Urinary bladder (tissue), 4 donors: ENCODE results near the gene TPD52L3. TPM values are rescaled to one million over a fixed set of nuclear protein-coding genes. Genes with fewer than 3 reads are reported as not detected.
A peak's percentile ranks its signal among the peaks of the same experiment; 100 is the strongest.

Source experiments
- DNase-seq: peaks from one replicate; pipeline ENCODE4 v3.0.0-alpha.2; 2015; ENCODE audit errors: extremely low spot score
- H3K27ac ChIP-seq: one replicate; pipeline ENCODE4 v1.5.1; 2013; ENCODE audit warnings: low read depth, mild to moderate bottlenecking, moderate library complexity
- H3K36me3 ChIP-seq: one replicate; pipeline ENCODE4 v1.6.1; 2013; ENCODE audit warnings: mild to moderate bottlenecking, moderate library complexity; ENCODE audit not compliant: insufficient read depth
- H3K4me1 ChIP-seq: one replicate; pipeline ENCODE4 v1.6.1; 2013; ENCODE audit warnings: mild to moderate bottlenecking, moderate library complexity; ENCODE audit not compliant: insufficient read depth
- H3K4me3 ChIP-seq: one replicate; pipeline ENCODE4 v1.5.1; 2013; ENCODE audit warnings: low read depth, low read length
- WGBS: extraction: QIAGEN DNeasy Blood & Tissue Kit; methylation state at CpG from one replicate; pipeline ENCODE4 v1.1.7; 2013; 5-methylcytosine and 5-hydroxymethylcytosine counted together
- polyA plus RNA-seq: library from polyadenylated mRNA; stranded (reverse); fragments of 200-250 nt; gene quantifications from one replicate; pipeline ENCODE4 v1.2.3, GENCODE V29; 2013
- total RNA-seq: library from RNA; depleted of rRNA; stranded (reverse); fragments of >200 nt; gene quantifications from one replicate; pipeline ENCODE4 v1.2.3, GENCODE V29; 2014
- donor health status: healthy with polysubstance abuse.
- donor health status: healthy.

Gene TPD52L3
- not detected for total RNA-seq
- not detected for polyA plus RNA-seq

DNA sequence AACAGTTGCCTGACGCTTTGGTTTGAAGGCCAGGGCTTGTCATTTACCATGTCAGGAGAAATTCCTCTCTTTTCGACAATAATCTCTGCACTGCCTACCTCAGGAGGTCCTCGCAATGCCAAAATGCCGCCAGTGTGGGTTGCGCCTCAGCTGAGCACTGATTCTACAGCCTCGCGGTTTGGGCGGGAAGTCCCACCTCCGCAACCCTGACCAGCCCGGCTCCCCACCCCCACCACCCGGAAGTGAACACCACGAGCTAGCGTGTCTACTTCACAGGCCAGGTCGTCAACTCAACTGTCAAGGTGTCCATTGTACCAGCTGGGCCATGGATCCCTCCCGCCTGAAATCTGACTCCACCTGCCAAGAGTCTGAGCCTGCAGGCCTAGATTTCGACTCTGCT, at the start of gene TPD52L3:
TSS of gene TPD52L3 (plus strand) at position 273 of the 400 bp plus-strand sequence. CDS start 221 bp downstream, outside the sequence.
- Histone ChIP-seq H3K4me3 (no peak within 1 kb of the TSS), H3K27ac (no peak within 1 kb of the TSS), H3K36me3 (no peaks in the 10 kb centered on the region), H3K4me1 (peaks cover 1% of the 10 kb centered on the region)
- WGBS = 91% methylated on average over 16 of the region's 16 CpGs
- DNase-seq = no peak

DNA sequence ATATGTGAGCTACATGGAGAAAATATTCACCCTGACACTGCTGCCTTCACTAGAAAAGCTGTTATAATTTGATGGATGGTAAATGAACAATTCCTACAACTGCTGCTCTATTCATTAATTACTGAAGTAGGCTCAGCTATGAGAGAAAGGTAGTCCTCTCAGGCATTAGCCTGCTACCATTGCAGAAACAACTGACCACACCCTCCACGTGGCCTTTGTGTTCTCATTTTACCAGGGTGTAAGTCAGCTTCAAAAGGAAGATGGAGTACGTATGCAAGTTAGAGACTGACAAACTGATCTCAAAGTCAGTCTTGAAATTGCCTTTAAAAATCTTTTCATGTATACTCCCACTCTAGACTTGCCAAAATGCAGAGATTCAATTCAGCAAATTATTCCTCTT, 26.3 kb upstream of the TPD52L3 start:
- DNase-seq = no peak
- Histone ChIP-seq H3K27ac (no peak overlapping the region), H3K36me3 (no peaks in the 10 kb centered on the region), H3K4me3 (no peak overlapping the region), H3K4me1 (no peaks in the 10 kb centered on the region)
- 45% methylated on average over 2 of the region's 2 CpGs for WGBS

DNA sequence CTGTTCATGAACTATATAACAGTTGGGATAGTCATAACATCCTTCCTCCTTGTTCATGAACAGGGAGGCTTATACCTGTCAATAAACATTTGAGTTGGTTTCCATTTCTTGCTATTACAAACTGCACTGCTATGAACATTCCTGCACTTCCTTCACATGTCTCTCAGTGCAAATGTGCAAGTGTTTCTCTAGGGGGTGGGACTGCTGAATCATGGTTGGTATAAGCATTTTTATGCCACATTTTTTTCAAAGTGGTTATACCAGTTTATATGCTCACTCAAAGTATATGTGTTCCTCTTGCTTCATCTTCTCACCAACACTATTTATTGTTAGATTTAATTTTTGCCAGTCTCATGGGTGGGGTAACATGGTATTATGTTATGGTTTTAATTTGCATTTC, 25.8 kb upstream of the TPD52L3 start:
- H3K27ac ChIP-seq = no peak overlapping the region
- no peaks in the 10 kb centered on the region for H3K4me1 ChIP-seq
- DNase-seq = no peak
- no peaks in the 10 kb centered on the region for H3K36me3 ChIP-seq
- H3K4me3 ChIP-seq = no peak overlapping the region

DNA sequence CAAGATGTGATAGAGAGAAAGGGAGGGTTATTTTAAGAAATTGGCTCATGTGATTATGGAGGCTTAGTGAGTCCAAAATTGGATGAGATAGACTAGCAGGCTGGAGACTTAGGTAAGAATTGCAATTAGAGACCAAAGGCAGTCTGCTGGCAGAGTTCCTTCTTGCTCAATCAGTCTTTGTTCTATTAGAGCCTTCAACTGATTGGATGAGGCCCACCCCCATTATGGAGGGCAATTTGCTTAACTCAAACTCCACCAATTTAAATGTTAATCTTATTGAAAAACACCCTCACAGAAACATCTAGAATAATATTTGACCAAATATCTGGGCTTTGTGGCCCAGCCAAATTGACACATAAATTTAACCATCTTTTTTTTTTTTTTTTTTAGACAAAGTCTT, 23.9 kb upstream of the TPD52L3 start:
- Histone ChIP-seq H3K27ac (no peak overlapping the region), H3K4me1 (no peaks in the 10 kb centered on the region), H3K4me3 (no peak overlapping the region), H3K36me3 (no peaks in the 10 kb centered on the region)
- no peak for DNase-seq

DNA sequence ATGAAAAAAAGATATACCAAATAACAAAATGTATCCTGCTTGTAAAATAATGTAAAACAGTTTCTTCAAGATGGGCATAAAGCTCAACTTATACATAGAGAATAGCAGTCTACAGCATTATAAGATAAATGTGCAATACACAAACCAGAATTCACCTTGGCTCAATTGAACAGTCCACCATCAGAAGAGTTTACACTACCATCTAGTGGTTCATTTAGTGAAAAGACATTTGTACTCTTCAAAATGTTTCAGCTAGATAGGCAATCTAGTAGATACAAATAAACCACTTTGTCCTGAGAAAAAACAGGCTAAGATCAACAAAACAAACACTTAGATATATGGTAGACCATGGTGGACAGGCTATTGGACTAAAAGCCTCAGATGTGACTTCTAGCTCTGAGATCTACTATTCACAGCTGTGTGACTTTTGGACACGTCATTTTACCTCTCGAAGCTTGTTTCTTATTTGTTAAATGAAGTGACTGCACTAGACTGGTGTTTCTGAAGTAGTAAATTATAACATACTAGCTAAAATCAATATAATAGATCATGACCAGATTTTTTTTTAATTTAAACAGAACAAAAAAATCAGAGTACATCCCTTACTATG, 22.1 kb upstream of the TPD52L3 start:
- Histone ChIP-seq H3K4me3 (no peak overlapping the region), H3K4me1 (no peaks in the 10 kb centered on the region), H3K36me3 (no peaks in the 10 kb centered on the region), H3K27ac (no peak overlapping the region)
- DNase-seq = peak; percentile 7
- 86% methylated on average over 2 of the region's 2 CpGs for WGBS

DNA sequence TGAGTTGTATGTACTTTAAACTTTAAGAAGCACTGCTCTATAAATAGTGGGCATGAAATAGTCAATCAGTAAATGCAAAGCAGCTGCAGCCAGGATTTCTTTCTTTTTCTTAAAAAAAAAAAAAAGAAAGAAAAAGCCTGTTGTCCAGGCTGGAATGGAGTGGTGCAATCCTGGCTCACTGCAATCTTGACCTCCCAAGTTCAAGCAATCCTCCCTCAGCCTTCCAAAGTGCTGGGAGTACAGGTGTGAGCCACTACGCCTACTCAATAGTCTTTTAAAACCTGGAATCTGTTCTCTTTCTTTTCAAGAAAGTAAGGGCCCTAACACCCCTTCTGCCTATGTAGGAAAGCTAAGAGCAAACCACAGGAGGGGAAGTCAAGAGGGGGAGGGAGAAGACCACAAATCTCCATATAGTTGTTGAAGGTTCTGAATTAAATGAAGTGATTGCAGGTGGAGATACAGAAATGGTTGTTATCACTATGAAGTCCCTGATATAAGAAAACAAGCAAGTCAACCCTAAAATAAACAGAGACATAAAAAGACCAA, 20.6 kb upstream of the TPD52L3 start:
- no peak for DNase-seq
- no peak overlapping the region for H3K4me3 ChIP-seq
- no peaks in the 10 kb centered on the region for H3K36me3 ChIP-seq
- no peaks in the 10 kb centered on the region for H3K4me1 ChIP-seq
- no peak overlapping the region for H3K27ac ChIP-seq
- WGBS = 79% methylated on average over 1 of the region's 1 CpG

DNA sequence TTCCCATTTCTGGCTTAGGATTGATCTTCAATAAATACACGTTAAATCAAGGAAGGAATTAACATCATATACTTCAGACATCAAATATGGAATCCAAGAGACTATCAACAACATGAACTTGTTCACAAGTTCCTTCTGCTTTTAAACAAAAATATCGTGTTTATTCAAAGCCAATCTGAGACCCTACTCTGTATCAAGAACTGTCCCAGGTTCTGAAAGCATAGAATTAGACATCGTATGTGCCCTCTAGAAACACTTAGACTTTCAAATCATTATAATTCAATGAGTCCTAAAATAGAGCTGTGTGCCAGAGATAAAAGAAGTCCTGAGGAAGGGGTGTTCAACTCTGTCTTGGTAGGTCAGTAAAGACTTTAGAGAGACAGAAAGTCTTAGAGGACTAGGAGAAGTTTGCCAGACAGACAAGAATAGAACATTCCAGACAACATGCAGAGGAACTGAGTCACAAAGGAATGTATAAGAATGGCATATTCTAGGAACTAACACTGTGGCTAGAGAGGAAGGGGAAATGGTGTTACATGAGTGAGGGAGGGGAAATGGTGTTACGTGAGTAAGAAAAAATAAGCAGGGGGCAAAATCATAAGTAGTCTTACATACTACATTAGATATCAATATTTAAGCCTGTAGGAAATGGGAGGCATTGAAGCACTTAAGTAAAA, 2.9 kb downstream of the TPD52L3 start:
- Histone ChIP-seq H3K36me3 (no peaks in the 10 kb centered on the region), H3K4me3 (no peak overlapping the region), H3K27ac (no peak overlapping the region), H3K4me1 (peaks cover 1% of the 10 kb centered on the region)
- 80% methylated on average over 4 of the region's 4 CpGs for WGBS
- no peak for DNase-seq

DNA sequence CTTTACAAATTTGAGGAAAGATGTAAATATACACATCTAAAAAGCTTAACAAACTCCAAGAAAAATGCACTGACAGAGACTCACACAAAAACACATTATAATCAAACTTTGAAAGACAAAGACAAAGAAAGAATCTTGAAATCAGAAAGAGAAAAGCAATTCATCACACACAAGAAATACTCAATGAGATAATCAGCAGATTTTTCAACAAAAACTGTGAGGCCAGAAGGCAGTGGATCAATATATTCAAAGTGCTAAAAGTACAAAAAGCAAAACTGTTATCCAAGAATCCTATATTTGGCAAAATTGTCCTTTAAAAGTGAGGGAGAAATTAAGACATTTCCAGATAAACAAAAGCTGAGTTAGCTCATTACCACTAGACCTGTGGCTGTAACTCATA, 6.1 kb downstream of the TPD52L3 start:
- Histone ChIP-seq H3K36me3 (no peaks in the 10 kb centered on the region), H3K27ac (no peak overlapping the region), H3K4me1 (peaks cover 1% of the 10 kb centered on the region), H3K4me3 (no peak overlapping the region)
- DNase-seq = no peak

DNA sequence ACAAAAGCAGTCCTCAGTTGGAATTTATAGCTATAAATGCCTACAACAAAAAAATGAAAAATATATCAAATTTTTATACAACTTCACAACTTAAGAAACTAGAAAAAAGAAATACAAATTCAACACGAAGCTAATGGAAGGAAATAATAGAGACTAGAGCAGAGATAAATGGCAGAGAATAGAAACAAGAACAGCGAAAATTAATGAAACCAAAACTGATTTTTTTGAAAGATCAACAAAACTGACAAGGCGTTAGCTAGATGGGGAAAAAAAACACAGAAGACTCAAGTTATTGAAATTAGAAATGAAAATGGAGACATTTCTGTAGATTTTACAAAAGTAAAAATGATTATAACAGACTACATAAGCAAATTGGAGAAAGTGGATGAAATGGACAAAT, 20.6 kb downstream of the TPD52L3 start:
- WGBS = 76% methylated on average over 3 of the region's 3 CpGs
- H3K4me1 ChIP-seq = no peaks in the 10 kb centered on the region
- H3K27ac ChIP-seq = no peak overlapping the region
- H3K4me3 ChIP-seq = no peak overlapping the region
- no peak for DNase-seq
- H3K36me3 ChIP-seq = no peaks in the 10 kb centered on the region

DNA sequence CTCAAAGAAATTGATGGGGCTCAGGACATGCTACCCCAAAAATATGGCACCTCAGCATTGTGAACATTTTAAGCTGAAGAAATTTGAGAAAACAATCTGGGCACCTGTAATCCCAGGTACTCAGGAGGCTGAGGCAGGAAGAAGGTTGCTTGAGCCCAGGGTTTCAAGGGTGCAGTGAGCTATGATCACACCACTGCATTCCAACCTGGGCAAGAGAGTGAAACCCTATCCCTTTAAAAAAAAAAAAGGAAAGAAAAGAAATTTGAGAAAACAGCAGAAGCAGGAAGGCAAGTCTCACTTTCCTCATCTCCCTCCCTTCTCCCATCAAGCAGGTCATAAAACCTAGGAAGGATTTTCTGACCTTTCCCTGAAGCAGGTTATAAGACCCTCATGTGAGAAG, 23.6 kb downstream of the TPD52L3 start:
- H3K36me3 ChIP-seq = no peaks in the 10 kb centered on the region
- H3K27ac ChIP-seq = no peak overlapping the region
- no peak for DNase-seq
- no peak overlapping the region for H3K4me3 ChIP-seq
- H3K4me1 ChIP-seq = no peaks in the 10 kb centered on the region

DNA sequence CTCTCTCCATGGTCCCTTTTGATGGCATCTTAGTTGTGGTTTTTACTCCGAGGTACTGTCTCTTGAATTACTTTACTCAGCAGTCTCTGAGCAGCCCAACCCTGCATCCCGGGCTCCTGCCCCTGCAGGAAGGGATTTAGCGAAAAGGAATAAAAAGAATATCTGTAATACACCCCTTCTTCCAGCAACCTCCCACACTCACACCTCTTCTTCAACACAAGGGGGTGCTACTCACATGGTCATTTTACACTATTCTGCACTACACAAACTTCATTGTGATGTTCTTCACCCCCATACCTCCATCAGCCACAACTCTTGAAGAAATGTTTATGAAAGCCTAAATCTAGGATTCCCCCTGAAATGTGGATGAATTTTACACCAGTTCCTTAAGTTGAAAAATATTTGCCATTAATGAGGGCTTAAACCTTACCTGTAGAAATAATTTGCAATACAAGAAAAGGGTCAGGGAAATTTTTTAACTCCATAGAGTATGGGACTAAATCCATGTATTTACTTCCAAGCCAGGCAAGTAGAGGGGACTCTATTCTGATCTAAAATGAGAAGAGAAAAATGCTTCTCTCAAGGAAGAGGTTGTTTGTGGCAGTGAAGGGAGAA, 26.0 kb downstream of the TPD52L3 start:
- Histone ChIP-seq H3K4me3 (no peak overlapping the region), H3K4me1 (no peaks in the 10 kb centered on the region), H3K27ac (no peak overlapping the region), H3K36me3 (no peaks in the 10 kb centered on the region)
- peak; percentile 10 for DNase-seq
- 36% methylated on average over 3 of the region's 3 CpGs for WGBS

DNA sequence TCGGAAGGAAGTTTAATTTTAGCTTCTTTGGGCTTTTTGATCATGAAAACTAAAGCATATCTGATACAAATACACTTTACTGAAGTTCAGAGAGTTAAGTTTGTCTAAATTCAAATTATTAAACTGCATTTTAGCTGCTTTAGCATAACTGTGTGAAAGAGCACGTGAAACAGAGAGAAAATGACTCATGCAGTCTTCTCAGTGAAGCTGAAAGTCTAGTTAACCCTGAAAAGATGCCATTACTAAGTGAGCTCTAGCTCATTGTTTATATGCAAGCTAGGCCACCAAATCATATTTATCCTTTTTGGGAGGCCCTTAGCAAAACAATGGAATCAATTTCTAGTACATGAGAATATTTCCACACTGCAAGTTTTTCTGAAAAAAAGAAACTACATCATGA, 27.6 kb downstream of the TPD52L3 start:
- DNase-seq = no peak
- 46% methylated on average over 2 of the region's 2 CpGs for WGBS

DNA sequence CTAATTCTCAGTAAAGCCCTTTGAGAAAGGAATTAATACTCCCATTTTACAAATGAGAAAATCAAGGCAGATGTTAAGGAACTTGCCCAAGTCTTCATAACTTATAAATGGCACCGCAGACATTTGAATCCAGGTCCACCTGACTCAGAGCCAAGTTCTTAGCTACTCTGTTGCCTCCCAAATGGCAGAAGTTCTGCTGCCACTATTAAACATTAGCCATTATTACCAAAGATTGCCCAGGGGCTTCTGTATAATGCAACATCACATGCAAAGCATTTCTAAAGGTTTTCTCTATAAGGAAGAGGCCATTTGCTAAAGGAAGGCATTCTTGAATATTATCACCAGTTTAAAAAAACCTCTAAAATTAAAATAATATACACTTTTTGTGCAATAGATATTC, 28.3 kb downstream of the TPD52L3 start:
- 87% methylated on average over 1 of the region's 1 CpG for WGBS
- Histone ChIP-seq H3K4me1 (no peaks in the 10 kb centered on the region), H3K27ac (no peak overlapping the region), H3K36me3 (no peaks in the 10 kb centered on the region), H3K4me3 (no peak overlapping the region)
- DNase-seq = no peak

More for the DNA sequence above, 27.6 kb downstream of the TPD52L3 start:
- Histone ChIP-seq H3K4me3 (no peak overlapping the region), H3K27ac (no peak overlapping the region), H3K36me3 (no peaks in the 10 kb centered on the region), H3K4me1 (no peaks in the 10 kb centered on the region)

DNA sequence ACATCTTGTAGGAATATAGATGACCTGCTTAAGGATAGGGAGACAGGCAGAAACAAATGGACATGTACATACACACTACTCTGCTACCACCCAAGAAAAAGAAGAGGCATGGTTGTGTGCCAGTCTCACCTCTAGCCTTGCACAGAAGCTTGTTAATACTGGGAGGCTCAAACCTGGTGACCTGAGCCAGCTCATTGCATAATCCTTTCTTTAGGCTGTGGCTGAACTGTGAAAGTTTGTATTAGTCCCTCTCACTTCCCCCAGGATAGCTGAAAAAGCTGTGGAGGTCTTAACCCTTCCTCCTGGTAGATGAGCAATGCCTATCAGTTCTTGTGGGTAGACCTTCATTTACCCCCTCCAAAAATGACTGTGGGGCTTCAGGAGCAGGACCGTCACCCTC, 28.7 kb downstream of the TPD52L3 start:
- H3K36me3 ChIP-seq = no peaks in the 10 kb centered on the region

More for the DNA sequence above, 28.7 kb downstream of the TPD52L3 start:
- WGBS = 92% methylated on average over 1 of the region's 1 CpG
- H3K27ac ChIP-seq = no peak overlapping the region
- H3K4me3 ChIP-seq = no peak overlapping the region
- no peak for DNase-seq
- H3K4me1 ChIP-seq = no peaks in the 10 kb centered on the region
